ENCODE data around the gene SNRNP25.
"Not testable (repeated sequence)": the region's sequence is repeated elsewhere in the genome, so short reads cannot be mapped to it uniquely, and the experiment has no call there.

Gene SNRNP25

GRCh38 chr16:53346-54236 is at the start of gene SNRNP25, which contains the start of gene POLR3K:
Gene SNRNP25 (plus strand): TSS chr16:53828. CDS start chr16:54017, 189 bp downstream.
Gene POLR3K (minus strand): TSS chr16:53608. CDS start chr16:53586, 22 bp downstream.
- peak; percentile 100 for DNase-seq (ENCODE audit: low spot score)

GRCh38 chr16:9903-10665 is 43.5 kb upstream of the SNRNP25 start:
- no peak for DNase-seq (ENCODE audit: low spot score)

GRCh38 chr16:10772-11171 is 42.9 kb upstream of the SNRNP25 start:
- not testable (repeated sequence) for DNase-seq (ENCODE audit: low spot score)

- DNase-seq (ENCODE audit: low spot score) = not testable (repeated sequence)
Measured at GRCh38 chr16:17062-17765, 36.4 kb upstream of the SNRNP25 start.

- DNase-seq (ENCODE audit: low spot score) = not testable (repeated sequence)
Measured at GRCh38 chr16:20886-21285, 32.7 kb upstream of the SNRNP25 start.

GRCh38 chr16:24151-24550 is 29.5 kb upstream of the SNRNP25 start:
- not testable (repeated sequence) for DNase-seq (ENCODE audit: low spot score)

GRCh38 chr16:25926-26348 is 27.7 kb upstream of the SNRNP25 start:
- not testable (repeated sequence) for DNase-seq (ENCODE audit: low spot score)

- DNase-seq (ENCODE audit: low spot score) = not testable (repeated sequence)
Measured at GRCh38 chr16:30627-31026, 23.0 kb upstream of the SNRNP25 start.

- not testable (repeated sequence) for DNase-seq (ENCODE audit: low spot score)
Measured at GRCh38 chr16:33154-33876, 20.3 kb upstream of the SNRNP25 start.

GRCh38 chr16:33877-34647 is 19.6 kb upstream of the SNRNP25 start:
- DNase-seq (ENCODE audit: low spot score) = no peak

- DNase-seq (ENCODE audit: low spot score) = no peak
Measured at GRCh38 chr16:34648-34987, 19.0 kb upstream of the SNRNP25 start.

GRCh38 chr16:35011-35677 is 18.5 kb upstream of the SNRNP25 start:
- no peak for DNase-seq (ENCODE audit: low spot score)

GRCh38 chr16:35678-36305 is 17.8 kb upstream of the SNRNP25 start:
- DNase-seq (ENCODE audit: low spot score) = no peak

- no peak for DNase-seq (ENCODE audit: low spot score)
Measured at GRCh38 chr16:36336-36984, 17.2 kb upstream of the SNRNP25 start.

GRCh38 chr16:37511-37910 is 16.1 kb upstream of the SNRNP25 start:
- DNase-seq (ENCODE audit: low spot score) = no peak

- DNase-seq (ENCODE audit: low spot score) = not testable (repeated sequence)
Measured at GRCh38 chr16:38206-38605, 15.4 kb upstream of the SNRNP25 start.

GRCh38 chr16:38941-39892 is 14.4 kb upstream of the SNRNP25 start:
- DNase-seq (ENCODE audit: low spot score) = no peak

GRCh38 chr16:41439-42068 is 12.1 kb upstream of the SNRNP25 start:
- DNase-seq (ENCODE audit: low spot score) = no peak
